WTC11 (cell line): ENCODE data around the gene ZNF519.

Experiments
- CBFB ChIP-seq: sonication (generic); formaldehyde crosslinking; IDR thresholded peaks from 2 replicates; pipeline ENCODE4 v1.8.1; 2022; ENCODE audit warnings: mild to moderate bottlenecking, low read depth, missing genetic modification reagents
- FOXK1 ChIP-seq: sonication (generic); formaldehyde crosslinking; IDR thresholded peaks from 2 replicates; pipeline ENCODE4 v1.8.0; 2022; ENCODE audit warnings: mild to moderate bottlenecking, moderate library complexity, missing genetic modification reagents
- MXD4 ChIP-seq: fragments of 250-450 bp; sonication (Bioruptor Pico); IDR thresholded peaks from 2 replicates; pipeline ENCODE4 v1.8.0; 2021; ENCODE audit warnings: mild to moderate bottlenecking, moderate library complexity, borderline replicate concordance
- MYBL2 ChIP-seq: sonication (generic); formaldehyde crosslinking; IDR thresholded peaks from 2 replicates; pipeline ENCODE4 v1.8.1; 2023; ENCODE audit warnings: mild to moderate bottlenecking, moderate library complexity, missing genetic modification reagents
- TEAD1 ChIP-seq: sonication (generic); formaldehyde crosslinking; IDR thresholded peaks from 2 replicates; pipeline ENCODE4 v1.8.0; 2022; ENCODE audit warnings: mild to moderate bottlenecking, missing genetic modification reagents
- TF ChIP-seq, protein P1 (sequence below): sonication (generic); formaldehyde crosslinking; IDR thresholded peaks from 2 replicates; pipeline ENCODE4 v1.8.1; 2023; ENCODE audit warnings: mild to moderate bottlenecking, moderate library complexity, missing genetic modification reagents
- TF ChIP-seq, protein P2 (sequence below): fragments of 200-600 bp; IDR thresholded peaks from 2 replicates; pipeline ENCODE4 v1.8.0; 2022; ENCODE audit warnings: antibody characterized with exemption
- TF ChIP-seq, protein P3 (sequence below): sonication (generic); formaldehyde crosslinking; IDR thresholded peaks from 2 replicates; pipeline ENCODE4 v1.8.1; 2023; ENCODE audit warnings: mild to moderate bottlenecking, missing genetic modification reagents
- TF ChIP-seq, protein P4 (sequence below): sonication (generic); formaldehyde crosslinking; conservative IDR thresholded peaks from 2 replicates; pipeline ENCODE4 v1.8.1; 2022; ENCODE audit warnings: mild to moderate bottlenecking, missing genetic modification reagents
- TF ChIP-seq, protein P5 (sequence below): sonication (generic); formaldehyde crosslinking; IDR thresholded peaks from 2 replicates; pipeline ENCODE4 v1.8.0; 2022; ENCODE audit warnings: mild to moderate bottlenecking, missing genetic modification reagents
- TF ChIP-seq, protein P6 (sequence below): sonication (generic); formaldehyde crosslinking; IDR thresholded peaks from 2 replicates; pipeline ENCODE4 v1.8.0; 2023; ENCODE audit warnings: missing genetic modification reagents, mild to moderate bottlenecking, borderline replicate concordance

DNA sequence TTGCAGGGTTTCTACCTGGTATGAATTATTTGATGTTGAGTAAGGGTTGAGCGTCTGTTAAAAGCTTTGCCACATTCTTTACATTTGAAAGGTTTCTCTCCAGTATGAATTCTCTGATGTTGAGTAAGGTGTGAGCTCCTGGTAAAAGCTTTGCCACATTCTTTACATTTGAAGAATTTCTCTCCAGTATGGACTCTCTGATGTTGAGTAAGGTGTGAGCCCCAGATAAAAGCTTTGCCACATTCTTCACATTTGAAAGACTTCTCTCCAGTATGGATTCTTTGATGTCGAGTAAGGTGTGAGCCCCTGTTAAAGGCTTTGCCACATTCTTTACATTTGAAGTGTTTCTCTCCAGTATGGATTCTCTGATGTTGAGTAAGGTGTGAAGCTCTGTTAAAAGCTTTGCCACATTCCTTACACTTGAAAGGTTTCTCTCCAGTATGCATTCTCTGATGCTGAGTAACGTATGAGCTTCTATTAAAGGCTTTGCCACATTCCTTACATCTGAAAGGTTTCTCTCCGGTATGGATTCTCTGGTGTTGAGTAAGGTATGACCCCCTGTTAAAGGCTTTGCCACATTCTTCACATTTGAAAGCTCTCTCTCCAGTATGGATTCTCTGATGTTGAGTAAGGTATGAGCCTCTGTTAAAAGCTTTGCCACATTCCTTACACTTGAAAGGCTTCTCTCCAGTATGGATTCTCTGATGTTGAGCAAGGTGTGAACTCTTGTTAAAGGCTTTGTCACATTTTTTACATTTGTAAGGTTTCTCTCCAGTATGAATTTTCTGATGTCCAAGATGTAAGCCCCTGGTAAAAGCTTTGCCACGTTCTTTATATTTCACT lies 27.1 kb downstream of the ZNF519 start:
- TF ChIP-seq, protein P1, sequence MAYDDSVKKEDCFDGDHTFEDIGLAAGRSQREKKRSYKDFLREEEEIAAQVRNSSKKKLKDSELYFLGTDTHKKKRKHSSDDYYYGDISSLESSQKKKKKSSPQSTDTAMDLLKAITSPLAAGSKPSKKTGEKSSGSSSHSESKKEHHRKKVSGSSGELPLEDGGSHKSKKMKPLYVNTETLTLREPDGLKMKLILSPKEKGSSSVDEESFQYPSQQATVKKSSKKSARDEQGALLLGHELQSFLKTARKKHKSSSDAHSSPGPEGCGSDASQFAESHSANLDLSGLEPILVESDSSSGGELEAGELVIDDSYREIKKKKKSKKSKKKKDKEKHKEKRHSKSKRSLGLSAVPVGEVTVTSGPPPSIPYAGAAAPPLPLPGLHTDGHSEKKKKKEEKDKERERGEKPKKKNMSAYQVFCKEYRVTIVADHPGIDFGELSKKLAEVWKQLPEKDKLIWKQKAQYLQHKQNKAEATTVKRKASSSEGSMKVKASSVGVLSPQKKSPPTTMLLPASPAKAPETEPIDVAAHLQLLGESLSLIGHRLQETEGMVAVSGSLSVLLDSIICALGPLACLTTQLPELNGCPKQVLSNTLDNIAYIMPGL (CRISPR knock-in tag), result no peak
- TF ChIP-seq, protein P2, sequence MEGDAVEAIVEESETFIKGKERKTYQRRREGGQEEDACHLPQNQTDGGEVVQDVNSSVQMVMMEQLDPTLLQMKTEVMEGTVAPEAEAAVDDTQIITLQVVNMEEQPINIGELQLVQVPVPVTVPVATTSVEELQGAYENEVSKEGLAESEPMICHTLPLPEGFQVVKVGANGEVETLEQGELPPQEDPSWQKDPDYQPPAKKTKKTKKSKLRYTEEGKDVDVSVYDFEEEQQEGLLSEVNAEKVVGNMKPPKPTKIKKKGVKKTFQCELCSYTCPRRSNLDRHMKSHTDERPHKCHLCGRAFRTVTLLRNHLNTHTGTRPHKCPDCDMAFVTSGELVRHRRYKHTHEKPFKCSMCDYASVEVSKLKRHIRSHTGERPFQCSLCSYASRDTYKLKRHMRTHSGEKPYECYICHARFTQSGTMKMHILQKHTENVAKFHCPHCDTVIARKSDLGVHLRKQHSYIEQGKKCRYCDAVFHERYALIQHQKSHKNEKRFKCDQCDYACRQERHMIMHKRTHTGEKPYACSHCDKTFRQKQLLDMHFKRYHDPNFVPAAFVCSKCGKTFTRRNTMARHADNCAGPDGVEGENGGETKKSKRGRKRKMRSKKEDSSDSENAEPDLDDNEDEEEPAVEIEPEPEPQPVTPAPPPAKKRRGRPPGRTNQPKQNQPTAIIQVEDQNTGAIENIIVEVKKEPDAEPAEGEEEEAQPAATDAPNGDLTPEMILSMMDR, result no peak
- TF ChIP-seq, protein P3, sequence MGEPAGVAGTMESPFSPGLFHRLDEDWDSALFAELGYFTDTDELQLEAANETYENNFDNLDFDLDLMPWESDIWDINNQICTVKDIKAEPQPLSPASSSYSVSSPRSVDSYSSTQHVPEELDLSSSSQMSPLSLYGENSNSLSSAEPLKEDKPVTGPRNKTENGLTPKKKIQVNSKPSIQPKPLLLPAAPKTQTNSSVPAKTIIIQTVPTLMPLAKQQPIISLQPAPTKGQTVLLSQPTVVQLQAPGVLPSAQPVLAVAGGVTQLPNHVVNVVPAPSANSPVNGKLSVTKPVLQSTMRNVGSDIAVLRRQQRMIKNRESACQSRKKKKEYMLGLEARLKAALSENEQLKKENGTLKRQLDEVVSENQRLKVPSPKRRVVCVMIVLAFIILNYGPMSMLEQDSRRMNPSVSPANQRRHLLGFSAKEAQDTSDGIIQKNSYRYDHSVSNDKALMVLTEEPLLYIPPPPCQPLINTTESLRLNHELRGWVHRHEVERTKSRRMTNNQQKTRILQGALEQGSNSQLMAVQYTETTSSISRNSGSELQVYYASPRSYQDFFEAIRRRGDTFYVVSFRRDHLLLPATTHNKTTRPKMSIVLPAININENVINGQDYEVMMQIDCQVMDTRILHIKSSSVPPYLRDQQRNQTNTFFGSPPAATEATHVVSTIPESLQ (CRISPR knock-in tag), result no peak
- TF ChIP-seq CBFB (no peak), FOXK1 (CRISPR knock-in tag) (no peak), TEAD1 (CRISPR knock-in tag) (no peak), MXD4 (CRISPR knock-in tag) (no peak), MYBL2 (CRISPR knock-in tag) (no peak)
- TF ChIP-seq, protein P4, sequence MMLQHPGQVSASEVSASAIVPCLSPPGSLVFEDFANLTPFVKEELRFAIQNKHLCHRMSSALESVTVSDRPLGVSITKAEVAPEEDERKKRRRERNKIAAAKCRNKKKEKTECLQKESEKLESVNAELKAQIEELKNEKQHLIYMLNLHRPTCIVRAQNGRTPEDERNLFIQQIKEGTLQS, result no peak
- TF ChIP-seq, protein P5, sequence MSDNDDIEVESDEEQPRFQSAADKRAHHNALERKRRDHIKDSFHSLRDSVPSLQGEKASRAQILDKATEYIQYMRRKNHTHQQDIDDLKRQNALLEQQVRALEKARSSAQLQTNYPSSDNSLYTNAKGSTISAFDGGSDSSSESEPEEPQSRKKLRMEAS, result no peak
- TF ChIP-seq, protein P6, sequence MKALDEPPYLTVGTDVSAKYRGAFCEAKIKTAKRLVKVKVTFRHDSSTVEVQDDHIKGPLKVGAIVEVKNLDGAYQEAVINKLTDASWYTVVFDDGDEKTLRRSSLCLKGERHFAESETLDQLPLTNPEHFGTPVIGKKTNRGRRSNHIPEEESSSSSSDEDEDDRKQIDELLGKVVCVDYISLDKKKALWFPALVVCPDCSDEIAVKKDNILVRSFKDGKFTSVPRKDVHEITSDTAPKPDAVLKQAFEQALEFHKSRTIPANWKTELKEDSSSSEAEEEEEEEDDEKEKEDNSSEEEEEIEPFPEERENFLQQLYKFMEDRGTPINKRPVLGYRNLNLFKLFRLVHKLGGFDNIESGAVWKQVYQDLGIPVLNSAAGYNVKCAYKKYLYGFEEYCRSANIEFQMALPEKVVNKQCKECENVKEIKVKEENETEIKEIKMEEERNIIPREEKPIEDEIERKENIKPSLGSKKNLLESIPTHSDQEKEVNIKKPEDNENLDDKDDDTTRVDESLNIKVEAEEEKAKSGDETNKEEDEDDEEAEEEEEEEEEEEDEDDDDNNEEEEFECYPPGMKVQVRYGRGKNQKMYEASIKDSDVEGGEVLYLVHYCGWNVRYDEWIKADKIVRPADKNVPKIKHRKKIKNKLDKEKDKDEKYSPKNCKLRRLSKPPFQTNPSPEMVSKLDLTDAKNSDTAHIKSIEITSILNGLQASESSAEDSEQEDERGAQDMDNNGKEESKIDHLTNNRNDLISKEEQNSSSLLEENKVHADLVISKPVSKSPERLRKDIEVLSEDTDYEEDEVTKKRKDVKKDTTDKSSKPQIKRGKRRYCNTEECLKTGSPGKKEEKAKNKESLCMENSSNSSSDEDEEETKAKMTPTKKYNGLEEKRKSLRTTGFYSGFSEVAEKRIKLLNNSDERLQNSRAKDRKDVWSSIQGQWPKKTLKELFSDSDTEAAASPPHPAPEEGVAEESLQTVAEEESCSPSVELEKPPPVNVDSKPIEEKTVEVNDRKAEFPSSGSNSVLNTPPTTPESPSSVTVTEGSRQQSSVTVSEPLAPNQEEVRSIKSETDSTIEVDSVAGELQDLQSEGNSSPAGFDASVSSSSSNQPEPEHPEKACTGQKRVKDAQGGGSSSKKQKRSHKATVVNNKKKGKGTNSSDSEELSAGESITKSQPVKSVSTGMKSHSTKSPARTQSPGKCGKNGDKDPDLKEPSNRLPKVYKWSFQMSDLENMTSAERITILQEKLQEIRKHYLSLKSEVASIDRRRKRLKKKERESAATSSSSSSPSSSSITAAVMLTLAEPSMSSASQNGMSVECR (CRISPR knock-in tag), result no peak
